GM06990 (cell line): Measurements from ENCODE around the gene HIP1R.
A peak's percentile ranks its signal among the peaks of the same experiment; 100 is the strongest.
"Not testable (repeated sequence)": the region's sequence is repeated elsewhere in the genome, so short reads cannot be mapped to it uniquely, and the experiment has no call there.

ENCODE experiments used
- DNase-seq: peaks from one replicate; pipeline ENCODE4 v3.0.0-alpha.2; 2011; ENCODE audit not compliant: insufficient read length; ENCODE audit errors: extremely low read depth
- H3K27me3 ChIP-seq: replicated peaks from 2 replicates; pipeline ENCODE4 v1.6.0; 2011; ENCODE audit warnings: low read length; ENCODE audit not compliant: control insufficient read depth, insufficient read depth
- H3K36me3 ChIP-seq: 2 replicates; pipeline ENCODE4 v1.5.1; 2011; ENCODE audit warnings: low read length; ENCODE audit not compliant: control insufficient read depth, insufficient read depth
- H3K4me3 ChIP-seq: replicated peaks from 2 replicates; pipeline ENCODE4 v1.5.1; 2011; ENCODE audit warnings: low read depth, mild to moderate bottlenecking, control low read depth, low read length
- CTCF ChIP-seq: IDR thresholded peaks from 2 replicates; pipeline ENCODE4 v1.5.1; 2011; ENCODE audit warnings: low read length, control low read depth, mild to moderate bottlenecking, inconsistent platforms; ENCODE audit not compliant: insufficient read depth, poor library complexity, severe bottlenecking

HIP1R gene

GRCh38 chr12:122895704-122896636 lies 60.7 kb downstream of the HIP1R start, which contains the start of gene VPS37B:
Gene VPS37B, minus strand, starts transcription at chr12:122896124. Its CDS starts 62 bp downstream, at chr12:122896062.
- peak; percentile 90 for DNase-seq
- TF ChIP-seq CTCF, result no peak
- Histone ChIP-seq H3K36me3 (no peaks in the 10 kb centered on the region), H3K27me3 (no peaks in the 10 kb centered on the region), H3K4me3 (peak within 1 kb of the TSS; percentile 69)

GRCh38 chr12:122896662-122897061 lies 61.4 kb downstream of the HIP1R start:
- Histone ChIP-seq H3K4me3 (no peak overlapping the region), H3K27me3 (no peaks in the 10 kb centered on the region), H3K36me3 (no peaks in the 10 kb centered on the region)
- TF ChIP-seq CTCF, result no peak
- DNase-seq, result no peak

- TF ChIP-seq CTCF, result no peak
- Histone ChIP-seq H3K27me3 (no peaks in the 10 kb centered on the region), H3K36me3 (no peaks in the 10 kb centered on the region), H3K4me3 (no peak overlapping the region)
- DNase-seq, result no peak
These were observed 64.6 kb downstream of the HIP1R start for GRCh38 chr12:122899887-122900286.

- no peaks in the 10 kb centered on the region for H3K27me3 ChIP-seq
- no peak for DNase-seq
- H3K36me3 ChIP-seq, result no peaks in the 10 kb centered on the region
- no peak overlapping the region for H3K4me3 ChIP-seq
- TF ChIP-seq CTCF, result no peak
These were observed 67.8 kb downstream of the HIP1R start for GRCh38 chr12:122902854-122903692.

- TF ChIP-seq CTCF, result no peak
- Histone ChIP-seq H3K27me3 (no peaks in the 10 kb centered on the region), H3K4me3 (no peak overlapping the region), H3K36me3 (no peaks in the 10 kb centered on the region)
- DNase-seq, result no peak
These were observed 68.4 kb downstream of the HIP1R start for GRCh38 chr12:122903693-122904034.

GRCh38 chr12:122905258-122905657 lies 70.0 kb downstream of the HIP1R start:
- not testable (repeated sequence) for DNase-seq, H3K36me3 ChIP-seq, H3K27me3 ChIP-seq, H3K4me3 ChIP-seq
